A549 treated with Hydrocortisone at 1 μM for 4 hours (cell line): ENCODE results near the gene IGFN1. TPM values are rescaled to one million over a fixed set of nuclear protein-coding genes. Genes with fewer than 3 reads are reported as not detected.

Source experiments
- total RNA-seq: library from RNA; stranded (reverse); fragments of 200-300 nt; extraction: Qiagen RNA extraction; gene quantifications from 5 replicates; pipeline ENCODE4 v1.2.3, GENCODE V29; 2022

The IGFN1 gene
- 0.49 to 0.74 TPM (median 0.55 TPM) in 5 replicates for total RNA-seq

GRCh38 chr1:201190624-201191051, at the start of gene IGFN1:
Gene IGFN1 (plus strand): TSS chr1:201190824. CDS start chr1:201193294, 2,470 bp downstream.

GRCh38 chr1:201154389-201155165, 36.0 kb upstream of the IGFN1 start, which contains the start of gene TMEM9:
Gene TMEM9 (minus strand): TSS chr1:201154474. CDS start chr1:201153923, 551 bp downstream.

Other genes with a start within 250 kb of the IGFN1 start
- gene KIF21B, start 167.1 kb upstream of the IGFN1 start, total RNA-seq = 1.3 to 2.2 TPM (median 1.9 TPM) in 5 replicates
- 0.02 TPM in 1 of 5 replicates, not detected in the others for gene CACNA1S, start 78.4 kb upstream of the IGFN1 start, total RNA-seq
- gene ASCL5, start 63.6 kb upstream of the IGFN1 start, total RNA-seq = 0.08 to 0.21 TPM (median 0.15 TPM) in 3 of 5 replicates, not detected in the others
- gene TMEM9, start 36.4 kb upstream of the IGFN1 start, total RNA-seq = 83.3 to 84.7 TPM (median 83.6 TPM) in 5 replicates
- 0.02 to 0.08 TPM (median 0.03 TPM) in 4 of 5 replicates, not detected in the other for gene PKP1, start 92.7 kb downstream of the IGFN1 start, total RNA-seq
- gene TNNT2, start 186.9 kb downstream of the IGFN1 start, total RNA-seq = 0.24 to 0.38 TPM (median 0.36 TPM) in 3 of 5 replicates, not detected in the others
- gene LAD1, start 208.5 kb downstream of the IGFN1 start, total RNA-seq = 0.47 to 1.4 TPM (median 0.62 TPM) in 5 replicates
- gene TNNI1, start 230.9 kb downstream of the IGFN1 start, total RNA-seq = not detected in 5 replicates